HCT116 (cell line): ENCODE results near the gene IREB2.

Experiments
- ATF3 ChIP-seq: IDR thresholded peaks from 2 replicates; pipeline ENCODE4 v1.6.1; 2012
- CTCF ChIP-seq, 3 experiments: fragments of 200-600 bp in 1 of 3; sonication (generic) in 1 of 3; IDR thresholded peaks in 2 of 3; conservative IDR thresholded peaks in 1 of 3; 2 replicates each; pipeline ENCODE4 v1.5.1; 2012 to 2017; ENCODE audit warnings: low read depth in 2 of 3, low read length in 2 of 3, antibody characterized with exemption in 1 of 3, borderline replicate concordance in 1 of 3, control low read depth in 1 of 3, mild to moderate bottlenecking in 1 of 3, mixed read lengths in 1 of 3, mixed run types in 1 of 3, moderate library complexity in 1 of 3; ENCODE audit not compliant: insufficient read depth in 1 of 3
- JUND ChIP-seq: IDR thresholded peaks from 2 replicates; pipeline ENCODE4 v1.6.1; 2012

- TF ChIP-seq JUND (no peak), CTCF (IDR thresholded peaks at IDR 0.05 in 2 of 3, conservative IDR thresholded peaks at IDR 0.05 in 1 of 3; ENCODE audit: borderline replicate concordance in 1 of 3, insufficient read depth in 1 of 3, low read depth in 2 of 3, low read length in 2 of 3) (no peak), ATF3 (no peak)
Measured at GRCh38 chr15:78417754-78418630, 20.0 kb upstream of the IREB2 start.
